GM23338 (cell line): ENCODE results near the gene VPS8. TPM values are rescaled to one million over a fixed set of nuclear protein-coding genes. Genes with fewer than 3 reads are reported as not detected.

Experiments
- ATAC-seq: fragments of 200-7000 bp; cut with Tn5 transposase; 3 replicates; pipeline ENCODE4 v1.9.1; 2020
- DNase-seq: peaks from one replicate; pipeline ENCODE4 v3.0.0-alpha.2; 2015; ENCODE audit warnings: low spot score
- H2AFZ ChIP-seq: fragments of 200-600 bp; sonication (generic); 2 replicates; pipeline ENCODE4 v1.8.0; 2016; ENCODE audit warnings: antibody characterized with exemption, mild to moderate bottlenecking, moderate library complexity
- H3F3A ChIP-seq: fragments of 200-600 bp; sonication (generic); replicated peaks from 2 replicates; pipeline ENCODE4 v1.8.0; 2017; ENCODE audit warnings: antibody characterized with exemption, mixed run types, low read depth
- H3K27ac ChIP-seq: fragments of 200-600 bp; sonication (generic); 2 replicates; pipeline ENCODE4 v1.6.1; 2016; ENCODE audit warnings: low read depth
- H3K27me3 ChIP-seq: fragments of 200-600 bp; sonication (generic); 2 replicates; pipeline ENCODE4 v1.8.0; 2016; ENCODE audit warnings: mild to moderate bottlenecking, mixed run types, moderate library complexity; ENCODE audit not compliant: insufficient read depth
- H3K36me3 ChIP-seq: fragments of 200-600 bp; sonication (generic); 2 replicates; pipeline ENCODE4 v1.8.0; 2016; ENCODE audit warnings: mild to moderate bottlenecking; ENCODE audit not compliant: insufficient read depth
- H3K4me1 ChIP-seq: fragments of 200-600 bp; sonication (generic); 2 replicates; pipeline ENCODE4 v1.8.0; 2016; ENCODE audit warnings: mild to moderate bottlenecking, moderate library complexity; ENCODE audit not compliant: insufficient read depth
- H3K4me2 ChIP-seq: fragments of 200-600 bp; sonication (generic); 2 replicates; pipeline ENCODE4 v1.7.1; 2017; ENCODE audit warnings: mixed run types
- H3K4me3 ChIP-seq: fragments of 200-600 bp; sonication (generic); 2 replicates; pipeline ENCODE4 v1.6.1; 2016; ENCODE audit warnings: mixed run types
- H3K79me2 ChIP-seq: fragments of 200-600 bp; sonication (generic); replicated peaks from 2 replicates; pipeline ENCODE4 v1.8.0; 2017; ENCODE audit warnings: mild to moderate bottlenecking; ENCODE audit not compliant: insufficient read depth
- H3K9me2 ChIP-seq: fragments of 200-600 bp; sonication (generic); 2 replicates; pipeline ENCODE4 v1.8.0; 2017; ENCODE audit not compliant: insufficient read depth
- H4K20me1 ChIP-seq: fragments of 200-600 bp; sonication (generic); replicated peaks from 2 replicates; pipeline ENCODE4 v1.8.0; 2017; ENCODE audit warnings: mild to moderate bottlenecking; ENCODE audit not compliant: insufficient read depth
- H3K27ac Mint-ChIP-seq: 2 replicates; pipeline ENCODE4 v1.8.0; 2020; ENCODE audit warnings: inconsistent platforms, mild to moderate bottlenecking, moderate library complexity, mixed read lengths
- H3K27me3 Mint-ChIP-seq: 3 replicates; pipeline ENCODE4 v1.8.0; 2022; ENCODE audit warnings: low read depth, mild to moderate bottlenecking, moderate library complexity, mixed read lengths, inconsistent platforms; ENCODE audit not compliant: insufficient read depth, poor library complexity
- H3K36me3 Mint-ChIP-seq: 3 replicates; pipeline ENCODE4 v1.8.0; 2021; ENCODE audit warnings: low read depth, mild to moderate bottlenecking, inconsistent platforms, moderate library complexity, mixed read lengths
- H3K4me1 Mint-ChIP-seq: 3 replicates; pipeline ENCODE4 v1.8.0; 2020; ENCODE audit warnings: mild to moderate bottlenecking, inconsistent platforms, mixed read lengths
- H3K4me3 Mint-ChIP-seq: 3 replicates; pipeline ENCODE4 v1.8.0; 2021; ENCODE audit warnings: moderate library complexity, mild to moderate bottlenecking, inconsistent platforms, mixed read lengths
- H3K9me3 Mint-ChIP-seq: 3 replicates; pipeline ENCODE4 v1.8.0; 2020; ENCODE audit warnings: moderate library complexity, mild to moderate bottlenecking, inconsistent platforms, mixed read lengths
- CTCF ChIP-seq, 2 experiments: fragments of 200-600 bp in 1 of 2; sonication (generic) in 1 of 2; conservative IDR thresholded peaks; 2 replicates each; pipeline versions ENCODE4 v1.5.1 to v1.6.1; 2016 to 2017; ENCODE audit warnings: antibody characterized with exemption in 2 of 2, low read depth in 2 of 2, mild to moderate bottlenecking in 2 of 2, moderate library complexity in 1 of 2
- ETS1 ChIP-seq: IDR thresholded peaks from 2 replicates; pipeline ENCODE4 v1.6.1; 2016; ENCODE audit warnings: antibody characterized with exemption
- EZH2phosphoT487 ChIP-seq: fragments of 200-600 bp; sonication (generic); IDR thresholded peaks from one replicate; pipeline ENCODE4 v1.8.1; 2018; ENCODE audit warnings: antibody characterized with exemption; ENCODE audit not compliant: unreplicated experiment
- REST ChIP-seq: IDR thresholded peaks from one replicate; pipeline ENCODE4 v1.6.1; 2018; ENCODE audit warnings: antibody characterized with exemption; ENCODE audit not compliant: unreplicated experiment
- STAT1 ChIP-seq: IDR thresholded peaks from one replicate; pipeline ENCODE4 v1.6.1; 2016; ENCODE audit warnings: antibody characterized with exemption; ENCODE audit not compliant: unreplicated experiment
- ZNF114 ChIP-seq: fragments of 250-450 bp; sonication (Bioruptor Pico); IDR thresholded peaks from 2 replicates; pipeline ENCODE4 v1.5.0; 2020; ENCODE audit warnings: mild to moderate bottlenecking, moderate library complexity
- polyA plus RNA-seq: library from polyadenylated mRNA; unstranded; fragments of >200 nt; fragmentation: Nextera tagmentation; extraction: Ambion mirVana; gene quantifications from 2 replicates; pipeline ENCODE4 v1.2.1, GENCODE V29; 2016
- total RNA-seq: library from RNA; depleted of rRNA; stranded (reverse); fragments of >200 nt; shearing (Covaris generic); gene quantifications from 2 replicates; pipeline ENCODE4 v1.2.3, GENCODE V29; 2014

The VPS8 gene
- total and polyA plus RNA-seq, 2 experiments from 2014 or later = 17.3 to 45.5 TPM

DNA sequence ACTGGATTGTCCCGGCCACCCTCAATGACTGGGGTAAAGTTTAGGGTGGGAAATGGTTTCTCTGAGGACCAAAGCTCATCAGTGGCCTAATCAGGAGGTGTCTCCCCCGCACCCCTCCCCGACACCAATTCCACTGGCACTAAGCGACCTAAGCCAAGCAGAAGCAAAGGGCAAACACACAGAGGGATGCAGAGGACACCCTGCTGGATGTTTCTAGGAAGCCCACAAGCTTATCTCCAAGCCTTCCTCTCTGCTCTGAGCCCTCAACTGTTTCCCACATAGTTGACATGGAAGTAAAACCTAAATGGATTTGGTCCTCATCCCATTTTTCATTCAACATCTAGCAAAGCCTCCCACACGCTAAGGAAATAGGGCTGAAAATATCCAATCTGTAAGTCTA, 272.4 kb downstream of the VPS8 start (continued):
- TF ChIP-seq REST = no peak

DNA sequence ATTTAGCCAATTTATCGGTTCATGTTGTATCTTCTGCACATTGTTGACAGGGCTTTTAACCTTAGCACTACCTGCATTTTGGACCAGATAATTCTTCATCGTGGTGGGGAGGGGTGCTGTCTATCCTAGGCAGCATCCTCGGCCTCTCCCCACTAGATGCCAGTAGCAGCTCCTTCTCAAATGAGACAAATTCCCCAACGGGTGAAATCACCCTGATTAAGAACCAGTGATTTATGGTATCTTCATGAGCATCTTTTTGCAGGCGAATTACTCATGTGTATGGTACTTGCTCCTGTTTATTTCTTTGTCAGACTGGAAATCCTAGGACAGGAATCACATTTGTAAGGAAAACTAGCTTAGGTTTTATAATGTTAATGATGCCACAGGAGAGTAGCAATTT, 272.9 kb downstream of the VPS8 start:
- Histone ChIP-seq H3K4me2 (no peak overlapping the region), H3K4me3 (no peak overlapping the region), H2AFZ (no peak overlapping the region), H3K27ac (no peak overlapping the region), H3F3A (no peaks in the 10 kb centered on the region), H3K4me1 (0 out of 2 replicates have a peak, but pooled peaks cover 6% of the 10 kb centered on the region), H3K79me2 (no peaks in the 10 kb centered on the region), H3K9me2 (no peaks in the 10 kb centered on the region), H3K27me3 (no peaks in the 10 kb centered on the region), H4K20me1 (no peaks in the 10 kb centered on the region), H3K36me3 (no peaks in the 10 kb centered on the region)
- Mint-ChIP-seq H3K27me3 (peaks cover 2% of the 10 kb centered on the region), H3K9me3 (no peaks in the 10 kb centered on the region), H3K36me3 (no peaks in the 10 kb centered on the region), H3K27ac (no peak overlapping the region), H3K4me3 (no peak overlapping the region), H3K4me1 (peaks cover 11% of the 10 kb centered on the region; the same call in 2 of the 3 replicates)
- TF ChIP-seq CTCF (conservative IDR thresholded peaks at IDR 0.05; ENCODE audit: low read depth in 2 of 2) (peak; percentile 39 to 56), ETS1 (no peak)
- DNase-seq (peak; percentile 35), ATAC-seq (peak; percentile 63)

DNA sequence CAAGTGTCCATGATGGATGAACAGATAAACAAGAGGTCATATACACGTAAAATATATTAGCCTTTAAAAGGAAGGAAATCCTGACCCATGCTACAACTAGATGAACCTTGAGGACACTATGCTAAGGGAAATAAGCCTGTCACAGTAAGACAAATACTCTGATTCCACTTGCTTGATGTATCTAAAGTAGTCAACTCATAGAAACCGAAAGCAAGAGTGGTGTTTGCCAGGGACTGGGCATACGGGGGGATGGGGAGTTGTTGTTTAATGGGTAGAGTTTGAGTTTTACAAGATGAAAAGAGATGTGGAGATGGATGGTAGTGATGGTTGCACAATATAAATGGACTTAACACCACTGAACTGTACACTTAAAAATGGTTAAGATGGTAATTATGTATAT, 275.5 kb downstream of the VPS8 start:
- Mint-ChIP-seq H3K27me3 (peaks cover 2% of the 10 kb centered on the region), H3K36me3 (no peaks in the 10 kb centered on the region), H3K27ac (no peak overlapping the region), H3K9me3 (no peaks in the 10 kb centered on the region), H3K4me3 (no peak overlapping the region), H3K4me1 (peaks cover 11% of the 10 kb centered on the region; the same call in 2 of the 3 replicates)
- no peak overlapping the region for H2AFZ ChIP-seq
- H3K4me3 ChIP-seq = no peak overlapping the region
- H3K4me1 ChIP-seq = 0 out of 2 replicates have a peak, but pooled peaks cover 6% of the 10 kb centered on the region
- H3K36me3 ChIP-seq = no peaks in the 10 kb centered on the region
- H3K4me2 ChIP-seq = no peak overlapping the region
- H3K27ac ChIP-seq = no peak overlapping the region
- H3K79me2 ChIP-seq = no peaks in the 10 kb centered on the region
- no peak for DNase-seq
- no peak for ATAC-seq
- no peaks in the 10 kb centered on the region for H3K9me2 ChIP-seq
- H3K27me3 ChIP-seq = no peaks in the 10 kb centered on the region
- H3F3A ChIP-seq = no peaks in the 10 kb centered on the region
- no peaks in the 10 kb centered on the region for H4K20me1 ChIP-seq
- no peak for TF ChIP-seq EZH2phosphoT487
- no peak for TF ChIP-seq STAT1
- no peak for TF ChIP-seq ZNF114 (CRISPR knock-in tag)
- no peak for TF ChIP-seq CTCF (conservative IDR thresholded peaks at IDR 0.05; ENCODE audit: low read depth in 2 of 2)
- no peak for TF ChIP-seq ETS1
- TF ChIP-seq REST = no peak
